DND-41 (cell line): ENCODE measurements around the gene DNAJB13.

Source experiments
- ATAC-seq: fragments of 200-7000 bp; cut with Tn5 transposase; 3 replicates; pipeline ENCODE4 v1.9.1; 2021; ENCODE audit warnings: low read depth; ENCODE audit not compliant: insufficient read depth
- DNase-seq: peaks from one replicate; pipeline ENCODE4 v3.0.0-alpha.2; 2020
- H2AFZ ChIP-seq: 2 replicates; pipeline ENCODE4 v1.6.0; 2012; ENCODE audit warnings: low read depth, low read length
- H3K27ac ChIP-seq: 2 replicates; pipeline ENCODE4 v1.5.1; 2012; ENCODE audit warnings: low read length, inconsistent platforms
- H3K27me3 ChIP-seq: fragments of 200-600 bp; sonication (generic); 2 replicates; pipeline ENCODE4 v1.6.0; 2012; ENCODE audit warnings: low read length, mild to moderate bottlenecking, inconsistent platforms; ENCODE audit not compliant: insufficient read depth, poor library complexity
- H3K36me3 ChIP-seq: 2 replicates; pipeline ENCODE4 v1.5.1; 2012; ENCODE audit warnings: low read length, inconsistent platforms; ENCODE audit not compliant: insufficient read depth
- H3K4me1 ChIP-seq: 2 replicates; pipeline ENCODE4 v1.5.1; 2012; ENCODE audit warnings: mild to moderate bottlenecking, low read length; ENCODE audit not compliant: insufficient read depth
- H3K4me2 ChIP-seq: 2 replicates; pipeline ENCODE4 v1.6.0; 2012; ENCODE audit warnings: mild to moderate bottlenecking, moderate library complexity, low read length, inconsistent platforms; ENCODE audit not compliant: insufficient read depth
- H3K4me3 ChIP-seq, 2 experiments: fragments of 200-600 bp in 1 of 2; shearing (Covaris generic) in 1 of 2; 2 replicates each; pipeline ENCODE4 v1.5.1; 2012 to 2016; ENCODE audit warnings: inconsistent platforms in 2 of 2, low read length in 2 of 2, mild to moderate bottlenecking in 2 of 2, low read depth in 1 of 2, moderate library complexity in 1 of 2
- H3K79me2 ChIP-seq: 2 replicates; pipeline ENCODE4 v1.6.0; 2012; ENCODE audit warnings: low read length, inconsistent platforms; ENCODE audit not compliant: insufficient read depth
- H3K9ac ChIP-seq: 2 replicates; pipeline ENCODE4 v1.6.0; 2012; ENCODE audit warnings: low read depth, mild to moderate bottlenecking, inconsistent platforms, low read length, moderate library complexity
- H3K9me3 ChIP-seq: 2 replicates; pipeline ENCODE4 v1.5.1; 2012; ENCODE audit warnings: low read length, moderate library complexity, mild to moderate bottlenecking, inconsistent platforms; ENCODE audit not compliant: insufficient read depth, severe bottlenecking
- H4K20me1 ChIP-seq: 2 replicates; pipeline ENCODE4 v1.6.0; 2012; ENCODE audit warnings: low read length; ENCODE audit not compliant: insufficient read depth
- EZH2 ChIP-seq: IDR thresholded peaks from 3 replicates; pipeline ENCODE4 v1.6.1; 2012; ENCODE audit warnings: borderline replicate concordance, low read depth, mild to moderate bottlenecking, moderate library complexity, low read length, inconsistent platforms; ENCODE audit not compliant: severe bottlenecking
- TF ChIP-seq, protein P1 (sequence below): IDR thresholded peaks from 2 replicates; pipeline ENCODE4 v1.5.1; 2012; ENCODE audit warnings: borderline replicate concordance, low read length, moderate library complexity, mild to moderate bottlenecking; ENCODE audit not compliant: poor library complexity, severe bottlenecking; ENCODE audit errors: extremely low read depth

The DNAJB13 gene

DNA sequence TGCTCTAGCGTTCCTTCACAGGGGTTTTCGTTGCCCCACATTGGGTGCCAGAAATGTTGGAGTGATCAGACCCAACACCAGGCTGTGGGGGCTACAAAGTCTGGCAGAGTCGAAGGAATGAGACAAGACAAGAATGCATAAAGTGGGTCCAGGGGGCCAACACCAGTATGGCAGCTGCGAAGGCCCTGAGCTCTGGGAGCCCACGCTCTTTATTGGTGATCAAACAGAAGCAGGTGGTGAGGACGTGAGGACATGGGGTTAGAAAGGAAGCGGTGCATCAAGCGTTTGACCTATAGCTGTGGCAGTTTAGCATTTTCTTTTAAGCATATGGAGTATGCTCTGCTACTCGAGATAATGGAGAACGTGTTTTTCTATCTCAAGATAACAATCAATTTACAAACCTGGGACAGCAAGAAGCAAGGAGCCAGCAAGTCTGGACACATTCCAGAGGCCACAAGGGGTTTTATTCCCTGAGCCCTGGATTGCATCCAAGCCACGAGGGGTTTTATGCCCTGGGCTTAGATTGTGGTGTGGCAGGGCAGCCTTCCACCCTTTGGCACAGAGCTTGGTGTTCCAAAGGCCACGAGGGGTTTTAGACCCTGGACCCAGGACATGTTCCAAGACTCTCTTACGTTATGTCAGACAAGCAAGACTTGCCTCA, 3.9 kb upstream of the DNAJB13 start:
- no peaks in the 10 kb centered on the region for H3K27me3 ChIP-seq
- ATAC-seq (no peak), DNase-seq (no peak)
- H4K20me1 ChIP-seq, result no peaks in the 10 kb centered on the region
- no peak overlapping the region for H3K4me2 ChIP-seq
- H2AFZ ChIP-seq, result no peak overlapping the region
- H3K4me3 ChIP-seq, result no peak overlapping the region
- no peaks in the 10 kb centered on the region for H3K4me1 ChIP-seq
- H3K27ac ChIP-seq, result no peak overlapping the region
- H3K79me2 ChIP-seq, result no peaks in the 10 kb centered on the region
- H3K9ac ChIP-seq, result no peak overlapping the region
- TF ChIP-seq EZH2, result no peak
- TF ChIP-seq, protein P1, sequence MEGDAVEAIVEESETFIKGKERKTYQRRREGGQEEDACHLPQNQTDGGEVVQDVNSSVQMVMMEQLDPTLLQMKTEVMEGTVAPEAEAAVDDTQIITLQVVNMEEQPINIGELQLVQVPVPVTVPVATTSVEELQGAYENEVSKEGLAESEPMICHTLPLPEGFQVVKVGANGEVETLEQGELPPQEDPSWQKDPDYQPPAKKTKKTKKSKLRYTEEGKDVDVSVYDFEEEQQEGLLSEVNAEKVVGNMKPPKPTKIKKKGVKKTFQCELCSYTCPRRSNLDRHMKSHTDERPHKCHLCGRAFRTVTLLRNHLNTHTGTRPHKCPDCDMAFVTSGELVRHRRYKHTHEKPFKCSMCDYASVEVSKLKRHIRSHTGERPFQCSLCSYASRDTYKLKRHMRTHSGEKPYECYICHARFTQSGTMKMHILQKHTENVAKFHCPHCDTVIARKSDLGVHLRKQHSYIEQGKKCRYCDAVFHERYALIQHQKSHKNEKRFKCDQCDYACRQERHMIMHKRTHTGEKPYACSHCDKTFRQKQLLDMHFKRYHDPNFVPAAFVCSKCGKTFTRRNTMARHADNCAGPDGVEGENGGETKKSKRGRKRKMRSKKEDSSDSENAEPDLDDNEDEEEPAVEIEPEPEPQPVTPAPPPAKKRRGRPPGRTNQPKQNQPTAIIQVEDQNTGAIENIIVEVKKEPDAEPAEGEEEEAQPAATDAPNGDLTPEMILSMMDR, result no peak
- peaks cover 2% of the 10 kb centered on the region for H3K9me3 ChIP-seq
- H3K36me3 ChIP-seq, result no peaks in the 10 kb centered on the region

DNA sequence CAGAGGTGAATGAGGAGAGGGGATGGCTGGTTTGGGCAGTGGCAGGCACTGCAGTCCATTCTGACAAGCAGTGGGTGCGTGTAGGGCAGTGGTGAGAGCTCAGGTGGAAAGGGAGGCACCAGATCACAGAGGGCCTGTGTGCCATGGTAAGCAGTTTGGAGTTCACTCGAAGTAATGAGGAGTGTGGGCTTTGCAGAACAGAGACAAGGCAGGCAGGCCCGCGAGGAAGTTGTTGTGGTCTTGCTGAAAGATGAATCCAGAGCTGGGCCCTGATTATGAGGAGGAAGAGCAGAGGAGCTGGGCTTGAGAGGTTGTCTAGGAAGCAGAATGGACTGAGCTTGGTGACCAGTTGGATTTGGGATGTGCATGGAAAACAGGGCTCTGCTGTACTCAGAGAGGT, 1.6 kb upstream of the DNAJB13 start:
- no peak for ATAC-seq

GRCh38 chr11:73949912-73950311, 914 bp upstream of the DNAJB13 start:
- Histone ChIP-seq H3K36me3 (no peaks in the 10 kb centered on the region), H3K27me3 (no peaks in the 10 kb centered on the region), H2AFZ (no peak overlapping the region), H3K4me3 (no peak overlapping the region), H3K4me2 (no peak overlapping the region), H3K79me2 (no peaks in the 10 kb centered on the region), H4K20me1 (no peaks in the 10 kb centered on the region), H3K9me3 (peaks cover 2% of the 10 kb centered on the region), H3K4me1 (no peaks in the 10 kb centered on the region), H3K9ac (no peak overlapping the region), H3K27ac (no peak overlapping the region)
- TF ChIP-seq, protein P1, result no peak
- TF ChIP-seq EZH2, result no peak
- DNase-seq (no peak), ATAC-seq (no peak)

More for the DNA sequence above, 1.6 kb upstream of the DNAJB13 start:
- H3K4me2 ChIP-seq, result no peak overlapping the region
- no peak for TF ChIP-seq EZH2
- TF ChIP-seq, protein P1, result no peak
- no peak overlapping the region for H3K27ac ChIP-seq
- no peaks in the 10 kb centered on the region for H3K4me1 ChIP-seq
- no peaks in the 10 kb centered on the region for H3K27me3 ChIP-seq
- H3K4me3 ChIP-seq, result no peak overlapping the region
- no peak overlapping the region for H2AFZ ChIP-seq
- H3K9me3 ChIP-seq, result peaks cover 2% of the 10 kb centered on the region
- DNase-seq, result no peak
- H4K20me1 ChIP-seq, result no peaks in the 10 kb centered on the region
- no peaks in the 10 kb centered on the region for H3K79me2 ChIP-seq
- no peak overlapping the region for H3K9ac ChIP-seq
- H3K36me3 ChIP-seq, result no peaks in the 10 kb centered on the region

DNA sequence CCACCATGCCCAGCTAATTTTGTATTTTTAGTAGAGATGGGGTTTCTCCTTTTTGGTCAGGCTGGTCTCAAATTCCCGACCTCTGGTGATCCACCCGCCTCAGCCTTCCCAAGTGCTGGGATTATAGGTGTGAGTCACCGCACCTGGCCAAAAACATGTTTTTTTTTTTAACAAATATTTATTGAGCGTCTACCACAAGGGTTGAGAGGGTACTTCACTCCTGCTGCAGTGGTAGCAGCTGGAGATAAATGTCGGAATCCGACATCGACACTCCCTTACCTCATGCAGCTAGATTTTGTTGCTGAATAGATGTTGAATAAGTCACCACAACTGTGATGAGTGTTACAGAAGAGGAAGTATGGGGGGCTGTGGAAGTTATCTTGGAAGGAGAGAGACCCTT, 971 bp downstream of the DNAJB13 start:
- H3K27ac ChIP-seq, result no peak overlapping the region
- H3K9ac ChIP-seq, result no peak overlapping the region
- no peaks in the 10 kb centered on the region for H3K9me3 ChIP-seq
- no peak for TF ChIP-seq EZH2
- TF ChIP-seq, protein P1, result no peak
- H3K4me1 ChIP-seq, result no peaks in the 10 kb centered on the region
- H3K36me3 ChIP-seq, result no peaks in the 10 kb centered on the region
- no peaks in the 10 kb centered on the region for H3K27me3 ChIP-seq
- H2AFZ ChIP-seq, result no peak overlapping the region
- H3K4me2 ChIP-seq, result no peak overlapping the region
- DNase-seq, result no peak
- no peak overlapping the region for H3K4me3 ChIP-seq
- H4K20me1 ChIP-seq, result no peaks in the 10 kb centered on the region
- H3K79me2 ChIP-seq, result no peaks in the 10 kb centered on the region
- no peak for ATAC-seq
